H9 (cell line): ENCODE measurements around the gene SLC22A17. TPM values are rescaled to one million over a fixed set of nuclear protein-coding genes. Genes with fewer than 3 reads are reported as not detected.

ENCODE experiments used
- DNase-seq: peaks from one replicate; pipeline ENCODE4 v3.0.0-alpha.2; 2017
- H2AFZ ChIP-seq: one replicate; pipeline ENCODE4 v1.6.1; 2013; ENCODE audit warnings: mild to moderate bottlenecking, low read length, control low read depth, moderate library complexity
- H2AK5ac ChIP-seq: 2 replicates; pipeline ENCODE4 v1.6.1; 2013; ENCODE audit warnings: low read length, control low read depth, mixed read lengths; ENCODE audit not compliant: insufficient read length
- H2BK120ac ChIP-seq: one replicate; pipeline ENCODE4 v1.6.1; 2013; ENCODE audit warnings: low read depth, mild to moderate bottlenecking, low read length, control low read depth, inconsistent platforms; ENCODE audit not compliant: poor library complexity, severe bottlenecking
- H2BK12ac ChIP-seq: 2 replicates; pipeline ENCODE4 v1.6.1; 2013; ENCODE audit warnings: low read length, control low read depth, mixed read lengths, low read depth; ENCODE audit not compliant: insufficient read length
- H2BK15ac ChIP-seq: 2 replicates; pipeline ENCODE4 v1.6.1; 2013; ENCODE audit warnings: low read depth, low read length, control low read depth
- H2BK20ac ChIP-seq: one replicate; pipeline ENCODE4 v1.6.1; 2013; ENCODE audit warnings: low read depth, mild to moderate bottlenecking, low read length, control low read depth, inconsistent platforms; ENCODE audit not compliant: poor library complexity, severe bottlenecking
- H2BK5ac ChIP-seq: 2 replicates; pipeline ENCODE4 v1.6.1; 2013; ENCODE audit warnings: low read length, control low read depth, mixed read lengths; ENCODE audit not compliant: insufficient read length
- H3K14ac ChIP-seq: 2 replicates; pipeline ENCODE4 v1.6.1; 2013; ENCODE audit warnings: low read length, control low read depth; ENCODE audit not compliant: insufficient read depth
- H3K18ac ChIP-seq: 2 replicates; pipeline ENCODE4 v1.6.1; 2013; ENCODE audit warnings: low read depth, mild to moderate bottlenecking, mixed read lengths, low read length, control low read depth; ENCODE audit not compliant: insufficient read length
- H3K23ac ChIP-seq: 2 replicates; pipeline ENCODE4 v1.6.1; 2013; ENCODE audit warnings: low read length, control low read depth, mixed read lengths, low read depth; ENCODE audit not compliant: insufficient read length
- H3K23me2 ChIP-seq: 2 replicates; pipeline ENCODE4 v1.6.1; 2013; ENCODE audit warnings: low read depth, mild to moderate bottlenecking, mixed read lengths, low read length, control low read depth; ENCODE audit not compliant: insufficient read length, poor library complexity, severe bottlenecking
- H3K27ac ChIP-seq: 2 replicates; pipeline ENCODE4 v1.5.1; 2013; ENCODE audit warnings: low read length, control low read depth, mixed read lengths, low read depth; ENCODE audit not compliant: insufficient read length
- H3K27me3 ChIP-seq: 2 replicates; pipeline ENCODE4 v1.6.1; 2013; ENCODE audit warnings: low read length, control low read depth, inconsistent platforms; ENCODE audit not compliant: insufficient read depth
- H3K4ac ChIP-seq: 2 replicates; pipeline ENCODE4 v1.6.1; 2013; ENCODE audit warnings: low read depth, mild to moderate bottlenecking, control low read depth, inconsistent platforms, low read length, moderate library complexity
- H3K4me1 ChIP-seq: 2 replicates; pipeline ENCODE4 v1.6.1; 2013; ENCODE audit warnings: low read length, control low read depth, inconsistent platforms; ENCODE audit not compliant: insufficient read depth
- H3K4me2 ChIP-seq: 2 replicates; pipeline ENCODE4 v1.6.1; 2013; ENCODE audit warnings: low read length, control low read depth, mixed read lengths; ENCODE audit not compliant: insufficient read length, insufficient read depth
- H3K56ac ChIP-seq: 2 replicates; pipeline ENCODE4 v1.6.1; 2013; ENCODE audit warnings: low read depth, mild to moderate bottlenecking, mixed read lengths, low read length, control low read depth; ENCODE audit not compliant: insufficient read length
- H3K79me1 ChIP-seq: 2 replicates; pipeline ENCODE4 v1.6.1; 2013; ENCODE audit warnings: low read depth, mild to moderate bottlenecking, moderate library complexity, low read length, control low read depth, inconsistent platforms; ENCODE audit not compliant: insufficient read depth, poor library complexity, severe bottlenecking
- H3K79me2 ChIP-seq: 2 replicates; pipeline ENCODE4 v1.6.1; 2013; ENCODE audit warnings: low read length, control low read depth, inconsistent platforms; ENCODE audit not compliant: insufficient read depth
- H3K9ac ChIP-seq: 2 replicates; pipeline ENCODE4 v1.6.1; 2013; ENCODE audit warnings: low read length, control low read depth, mixed read lengths; ENCODE audit not compliant: insufficient read length; ENCODE audit errors: extremely low read depth
- H3K9me3 ChIP-seq: one replicate; pipeline ENCODE4 v1.6.1; 2013; ENCODE audit warnings: low read depth, low read length, inconsistent platforms; ENCODE audit not compliant: control insufficient read depth
- H3T11ph ChIP-seq: one replicate; pipeline ENCODE4 v1.6.1; 2013; ENCODE audit warnings: mild to moderate bottlenecking, low read length, control low read depth, inconsistent platforms
- H4K20me1 ChIP-seq: one replicate; pipeline ENCODE4 v1.6.1; 2013; ENCODE audit not compliant: control insufficient read depth, insufficient read length, insufficient read depth
- H4K5ac ChIP-seq: 2 replicates; pipeline ENCODE4 v1.6.1; 2013; ENCODE audit warnings: low read depth, mild to moderate bottlenecking, mixed read lengths, low read length, control low read depth; ENCODE audit not compliant: insufficient read length
- H4K8ac ChIP-seq: replicated peaks from 2 replicates; pipeline ENCODE4 v1.6.1; 2013; ENCODE audit warnings: low read length, control low read depth, mixed read lengths, low read depth; ENCODE audit not compliant: insufficient read length
- H4K91ac ChIP-seq: 2 replicates; pipeline ENCODE4 v1.6.1; 2013; ENCODE audit warnings: low read depth, mild to moderate bottlenecking, moderate library complexity, mixed read lengths, low read length, control low read depth; ENCODE audit not compliant: insufficient read length
- H3K27ac Mint-ChIP-seq, 3 experiments: 2 replicates in 2 of 3; 3 replicates in 1 of 3; pipeline ENCODE4 v1.8.0; 2020 to 2021; ENCODE audit warnings: mixed read lengths in 3 of 3, mild to moderate bottlenecking in 1 of 3, moderate library complexity in 1 of 3
- H3K27me3 Mint-ChIP-seq: 2 replicates; pipeline ENCODE4 v1.8.0; 2021; ENCODE audit warnings: low read depth, mild to moderate bottlenecking, moderate library complexity, mixed read lengths
- H3K36me3 Mint-ChIP-seq, 3 experiments: 2 replicates in 2 of 3; 3 replicates in 1 of 3; pipeline ENCODE4 v1.8.0; 2020 to 2021; ENCODE audit warnings: low read depth in 3 of 3, mixed read lengths in 3 of 3; ENCODE audit not compliant: insufficient read depth in 1 of 3
- H3K4me1 Mint-ChIP-seq, 2 experiments: 2 replicates each; pipeline ENCODE4 v1.8.0; 2020; ENCODE audit warnings: mixed read lengths in 2 of 2
- H3K4me3 Mint-ChIP-seq, 2 experiments: 2 replicates in 1 of 2; 3 replicates in 1 of 2; pipeline ENCODE4 v1.8.0; 2020 to 2021; ENCODE audit warnings: mild to moderate bottlenecking in 2 of 2, mixed read lengths in 2 of 2, moderate library complexity in 1 of 2
- H3K9me3 Mint-ChIP-seq, 2 experiments: 2 replicates in 1 of 2; 3 replicates in 1 of 2; pipeline ENCODE4 v1.8.0; 2020; ENCODE audit warnings: mild to moderate bottlenecking in 2 of 2, mixed read lengths in 2 of 2, moderate library complexity in 1 of 2
- WGBS: extraction: QIAGEN DNeasy Blood & Tissue Kit; methylation state at CpG from one replicate; pipeline ENCODE4 v1.1.7; 2013; ENCODE audit warnings: missing lambda C conversion rate, low lambda C conversion rate, mixed read lengths; ENCODE audit not compliant: insufficient read length; ENCODE audit errors: extremely low coverage; 5-methylcytosine and 5-hydroxymethylcytosine counted together
- total RNA-seq: library from RNA; stranded (reverse); gene quantifications from 2 replicates; pipeline ENCODE4 v1.2.1, GENCODE V29; 2021
- TF ChIP-seq, protein P1 (sequence below): fragments of 200-600 bp; sonication (generic); conservative IDR thresholded peaks from 3 replicates; pipeline ENCODE4 v1.8.0; 2021; ENCODE audit warnings: antibody characterized with exemption, mild to moderate bottlenecking

Gene SLC22A17
- total RNA-seq, 1 experiment from 2014 or later = 33.0 TPM

DNA sequence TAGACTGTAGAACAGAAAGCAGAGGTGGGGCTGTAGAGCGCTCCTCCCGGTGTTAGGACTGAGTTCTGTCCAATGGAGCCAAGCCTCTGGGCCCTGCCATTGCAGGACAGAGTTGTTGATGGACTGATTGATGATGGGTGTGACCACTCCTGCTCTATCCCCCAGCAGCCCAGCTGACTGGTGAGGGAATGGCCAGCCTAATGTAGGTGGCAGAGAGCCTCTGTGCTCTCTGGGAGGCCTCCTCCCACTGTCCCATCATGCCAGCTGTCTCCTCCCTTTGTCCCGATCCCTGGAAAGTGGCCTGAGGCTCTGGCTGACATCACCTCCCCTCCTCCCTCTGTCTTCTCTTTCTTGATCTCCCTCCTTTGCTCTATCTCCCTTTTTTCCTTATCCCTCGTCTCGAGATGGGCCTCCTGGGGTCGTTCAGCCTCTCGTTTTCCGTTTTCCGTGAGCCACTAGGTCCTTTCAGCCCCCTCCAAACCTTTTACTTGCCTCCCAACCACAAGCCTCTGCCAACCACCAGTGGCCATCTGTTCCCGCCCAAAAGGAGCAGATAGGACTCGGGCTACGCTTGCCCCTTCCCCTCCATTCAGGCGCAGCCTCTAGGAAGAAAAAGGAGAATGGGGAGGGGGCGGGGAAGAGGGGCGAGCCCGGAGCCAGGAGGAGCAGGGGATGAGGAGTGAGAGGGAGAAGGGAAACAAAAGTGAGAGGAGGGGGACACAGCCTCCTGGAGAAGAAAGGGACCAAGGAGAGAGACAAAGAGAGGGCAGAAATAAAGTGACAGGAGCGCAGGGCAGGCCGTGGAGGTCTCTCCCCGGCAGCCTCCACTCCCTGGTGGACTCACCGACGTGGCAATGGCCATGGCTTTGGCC lies 11.7 kb upstream of the SLC22A17 start:
- H3K9me3 Mint-ChIP-seq = peaks cover 0 to 2% of the 10 kb centered on the region in 2 experiments; a peak in 1 of 5 replicates
- peaks cover 29% of the 10 kb centered on the region for H3K27me3 Mint-ChIP-seq
- H3K4me1 Mint-ChIP-seq = peaks cover 32 to 38% of the 10 kb centered on the region in 2 experiments
- no peak overlapping the region for H2AFZ ChIP-seq
- no peaks in the 10 kb centered on the region for H3K79me2 ChIP-seq
- no peak overlapping the region for H3K56ac ChIP-seq
- H2BK12ac ChIP-seq = no peak overlapping the region
- no peak overlapping the region for H3K27ac ChIP-seq
- H2BK5ac ChIP-seq = no peak overlapping the region
- no peaks in the 10 kb centered on the region; the same call in 1 of the 2 replicates for H3K27me3 ChIP-seq
- TF ChIP-seq, protein P1, sequence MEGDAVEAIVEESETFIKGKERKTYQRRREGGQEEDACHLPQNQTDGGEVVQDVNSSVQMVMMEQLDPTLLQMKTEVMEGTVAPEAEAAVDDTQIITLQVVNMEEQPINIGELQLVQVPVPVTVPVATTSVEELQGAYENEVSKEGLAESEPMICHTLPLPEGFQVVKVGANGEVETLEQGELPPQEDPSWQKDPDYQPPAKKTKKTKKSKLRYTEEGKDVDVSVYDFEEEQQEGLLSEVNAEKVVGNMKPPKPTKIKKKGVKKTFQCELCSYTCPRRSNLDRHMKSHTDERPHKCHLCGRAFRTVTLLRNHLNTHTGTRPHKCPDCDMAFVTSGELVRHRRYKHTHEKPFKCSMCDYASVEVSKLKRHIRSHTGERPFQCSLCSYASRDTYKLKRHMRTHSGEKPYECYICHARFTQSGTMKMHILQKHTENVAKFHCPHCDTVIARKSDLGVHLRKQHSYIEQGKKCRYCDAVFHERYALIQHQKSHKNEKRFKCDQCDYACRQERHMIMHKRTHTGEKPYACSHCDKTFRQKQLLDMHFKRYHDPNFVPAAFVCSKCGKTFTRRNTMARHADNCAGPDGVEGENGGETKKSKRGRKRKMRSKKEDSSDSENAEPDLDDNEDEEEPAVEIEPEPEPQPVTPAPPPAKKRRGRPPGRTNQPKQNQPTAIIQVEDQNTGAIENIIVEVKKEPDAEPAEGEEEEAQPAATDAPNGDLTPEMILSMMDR = no peak
- H4K20me1 ChIP-seq = no peaks in the 10 kb centered on the region
- no CpG with 5 or more reads among the region's 21 CpGs for WGBS
- H3K18ac ChIP-seq = peak overlapping the region; percentile 9
- no peak overlapping the region for H3K4ac ChIP-seq
- H2BK120ac ChIP-seq = no peak overlapping the region
- no peaks in the 10 kb centered on the region for H3K9me3 ChIP-seq
- no peak overlapping the region for H4K5ac ChIP-seq
- no peak overlapping the region for H4K91ac ChIP-seq
- H2BK20ac ChIP-seq = no peak overlapping the region
- H3K4me2 ChIP-seq = peak overlapping the region; percentile 56
- peak overlapping the region; percentile 34; the same call in 1 of the 2 replicates for H3K14ac ChIP-seq
- H3K36me3 Mint-ChIP-seq = peaks cover 19 to 38% (median 25%) of the 10 kb centered on the region in 3 experiments
- no peak overlapping the region for H3T11ph ChIP-seq
- H3K27ac Mint-ChIP-seq = peak overlapping the region; percentile 90 to 93 (median 90)
- H2AK5ac ChIP-seq = no peak overlapping the region
- H3K4me3 Mint-ChIP-seq = peak overlapping the region; percentile 79 to 94
- no peak overlapping the region for H2BK15ac ChIP-seq
- H3K79me1 ChIP-seq = no peaks in the 10 kb centered on the region
- DNase-seq = peak; percentile 70
- peak overlapping the region; percentile 18 for H3K9ac ChIP-seq
- peaks cover 4% of the 10 kb centered on the region; the same call in 1 of the 2 replicates for H3K4me1 ChIP-seq
- H3K23me2 ChIP-seq = peaks cover 23% of the 10 kb centered on the region
- no peak overlapping the region for H4K8ac ChIP-seq
- no peak overlapping the region for H3K23ac ChIP-seq
